ENCODE measurements around the gene LRMDA. TPM values are rescaled to one million over a fixed set of nuclear protein-coding genes. Genes with fewer than 3 reads are reported as not detected.

The LRMDA gene
- total and polyA plus RNA-seq, 10 of the 15 experiments (the other 5 are each of a cell fraction or from before 2014, with no cell fraction given) = 0.07 to 0.54 (median 0.29) TPM; not detected in 4

GRCh38 chr10:75497997-75498883, 66.8 kb downstream of the LRMDA start (continued):
- no peak for TF ChIP-seq E2F8 (IDR thresholded peaks at IDR 0.05; ENCODE audit: low read depth, partially characterized antibody)
- TF ChIP-seq CBFB (IDR thresholded peaks at IDR 0.05; ENCODE audit: low read depth) = no peak
- TF ChIP-seq HDAC6 (IDR thresholded peaks at IDR 0.05; ENCODE audit: unreplicated experiment) = no peak
- TF ChIP-seq ZBTB4 (CRISPR knock-in tag; IDR thresholded peaks at IDR 0.05) = no peak
- TF ChIP-seq HCFC1 (IDR thresholded peaks at IDR 0.05; ENCODE audit: low read length) = no peak

Measured in GM12878 (cell line).